D721Med (cell line): ENCODE measurements around the gene LANCL3.

ENCODE experiments used
- DNase-seq: peaks from one replicate; pipeline ENCODE4 v3.0.0; 2011; ENCODE audit warnings: low spot score; ENCODE audit not compliant: insufficient read length
- FAIRE-seq: peaks from 2 replicates; lab custom pipeline; 2011; peaks lifted over from hg19 to GRCh38; lab: Jason Lieb, UNC
- CTCF ChIP-seq: IDR thresholded peaks from 2 replicates; pipeline ENCODE4 v1.5.1; 2012; ENCODE audit warnings: mild to moderate bottlenecking, control low read depth; ENCODE audit not compliant: insufficient read depth; ENCODE audit errors: missing control alignments

The LANCL3 gene

GRCh38 chrX:37686369-37686995 lies 115.0 kb downstream of the LANCL3 start:
- FAIRE-seq = peak; percentile 51
- TF ChIP-seq CTCF = no peak
- no peak for DNase-seq

- DNase-seq (no peak), FAIRE-seq (no peak)
- no peak for TF ChIP-seq CTCF
Observed at GRCh38 chrX:37686996-37687395, 115.5 kb downstream of the LANCL3 start.

- FAIRE-seq = no peak
- no peak for TF ChIP-seq CTCF
- no peak for DNase-seq
Observed at GRCh38 chrX:37690119-37690518, 118.7 kb downstream of the LANCL3 start.

GRCh38 chrX:37692918-37693317 lies 121.5 kb downstream of the LANCL3 start:
- no peak for FAIRE-seq
- no peak for DNase-seq
- TF ChIP-seq CTCF = no peak

GRCh38 chrX:37697169-37697760 lies 125.8 kb downstream of the LANCL3 start:
- no peak for FAIRE-seq
- DNase-seq = no peak
- TF ChIP-seq CTCF = no peak

GRCh38 chrX:37701588-37701987 lies 130.1 kb downstream of the LANCL3 start:
- FAIRE-seq (no peak), DNase-seq (no peak)
- TF ChIP-seq CTCF = no peak

- TF ChIP-seq CTCF = no peak
- no peak for DNase-seq
- FAIRE-seq = no peak
Observed at GRCh38 chrX:37711991-37712390, 140.5 kb downstream of the LANCL3 start.
